Measurements from ENCODE around the gene TSFM.

GRCh38 chr12:57739387-57739786 is 43.2 kb upstream of the TSFM start:
- TF ChIP-seq CTCF (IDR thresholded peaks at IDR 0.05): no peak
- no peak for TF ChIP-seq POLR2A (IDR thresholded peaks at IDR 0.05)
